Measurements from ENCODE around the gene FGF16.
"Not testable (repeated sequence)": the region's sequence is repeated elsewhere in the genome, so short reads cannot be mapped to it uniquely, and the experiment has no call there.

The FGF16 gene

DNA sequence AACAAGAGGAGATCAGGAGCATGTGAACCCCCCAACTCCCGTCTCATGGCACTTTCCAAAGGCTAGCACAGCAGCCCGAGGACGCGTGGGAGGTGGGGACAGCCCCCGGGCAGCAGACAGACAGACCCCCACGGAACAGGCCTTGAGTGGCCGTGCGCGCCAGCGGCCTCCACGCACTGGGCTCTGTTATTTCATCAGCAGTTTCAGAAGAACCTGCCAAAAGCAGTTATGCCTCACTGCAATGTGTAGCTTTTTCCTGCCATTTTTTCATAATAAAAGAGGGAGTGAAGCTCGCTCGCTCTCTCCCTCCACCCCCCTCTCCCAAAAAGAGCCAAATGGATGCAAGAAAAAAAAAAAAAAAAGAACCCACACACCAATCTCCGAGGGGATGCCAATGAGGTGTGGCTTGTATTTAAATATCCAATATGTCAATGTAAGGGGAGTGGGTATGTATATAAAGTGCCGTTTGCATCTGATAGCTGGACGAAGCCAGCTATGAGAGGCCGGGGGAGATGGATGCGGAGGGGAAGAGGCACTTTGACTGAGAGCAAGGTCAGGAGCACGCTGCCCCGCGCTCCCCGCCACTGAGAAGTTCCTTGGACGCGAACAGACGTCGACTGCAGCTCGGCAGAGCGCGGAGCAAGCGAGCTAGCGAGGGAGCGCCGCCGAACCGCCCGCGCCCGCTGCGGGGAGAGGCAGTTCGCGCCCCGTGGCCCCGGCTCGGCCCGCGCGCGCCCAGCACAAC, at the start of gene FGF16:
Gene FGF16, plus strand, starts transcription at position 482 of the 745 bp plus-strand sequence. CDS start 286 bp downstream, outside the sequence.
- DNase-seq, result no peak

DNA sequence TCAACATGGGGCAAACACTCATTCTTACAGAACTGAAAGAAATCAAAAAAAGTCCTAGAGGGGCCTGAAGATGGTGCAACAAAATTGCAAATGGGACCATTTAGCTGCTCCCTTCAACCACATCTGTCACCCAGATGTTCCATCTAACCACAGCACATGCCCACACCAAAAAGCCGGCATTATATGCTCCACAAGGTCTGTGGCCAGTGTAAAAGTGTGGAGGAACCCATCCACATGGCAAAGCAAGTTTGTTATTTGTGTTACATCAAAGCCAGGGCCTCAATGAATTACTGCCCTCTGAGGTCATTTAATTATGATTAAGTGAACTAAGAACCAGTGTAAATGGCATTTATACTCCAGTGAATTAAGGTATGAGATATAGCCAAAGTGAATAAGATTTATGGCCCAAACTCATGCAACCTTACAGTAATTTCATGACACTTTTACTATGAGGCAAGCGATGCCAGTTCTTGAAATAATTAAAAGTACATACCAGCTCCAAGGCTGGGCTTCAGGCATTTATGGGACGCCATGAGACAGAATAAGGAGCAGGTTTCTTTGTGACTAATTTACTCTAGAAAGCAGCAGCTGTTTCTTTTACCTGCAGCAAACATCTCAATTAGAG, 48.7 kb upstream of the FGF16 start:
- no peak for DNase-seq

DNA sequence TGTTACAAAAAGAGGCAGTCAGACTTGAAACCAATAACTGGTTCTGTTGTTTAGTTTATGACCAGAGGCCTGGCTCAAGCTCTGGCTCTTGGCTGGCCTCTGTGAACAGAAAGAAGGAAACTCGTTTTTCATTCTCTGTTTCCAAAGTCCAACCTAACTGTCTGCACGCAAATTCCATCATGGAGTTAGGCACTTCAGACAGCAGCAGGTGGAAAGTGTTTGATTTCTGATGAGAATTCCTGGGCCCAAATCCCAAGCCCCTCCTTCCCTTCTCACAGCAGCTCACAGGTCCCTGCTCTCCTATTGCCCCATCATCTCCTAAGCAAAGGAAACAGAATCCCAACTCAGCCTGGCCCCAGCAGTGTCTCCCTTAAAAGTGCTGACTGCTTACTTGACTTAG, 42.8 kb upstream of the FGF16 start:
- DNase-seq, result no peak

DNA sequence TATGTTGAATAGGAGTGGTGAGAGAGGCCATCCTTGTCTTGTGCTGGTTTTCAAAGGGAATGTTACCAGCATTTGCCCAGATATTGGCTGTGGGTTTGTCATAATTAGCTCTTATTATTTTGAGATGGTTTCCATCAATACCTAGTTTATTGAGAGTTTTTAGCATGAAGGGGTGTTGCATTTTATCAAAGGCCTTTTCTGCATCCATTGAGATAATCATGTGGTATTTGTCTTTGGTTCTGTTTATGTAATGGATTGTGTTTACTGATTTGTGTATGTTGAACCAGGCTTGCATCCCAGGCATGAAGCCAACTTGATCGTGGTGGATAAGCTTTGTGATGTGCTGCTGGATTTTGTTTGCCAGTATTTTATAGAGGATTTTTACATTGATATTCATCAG, 39.4 kb upstream of the FGF16 start:
- not testable (repeated sequence) for DNase-seq

DNA sequence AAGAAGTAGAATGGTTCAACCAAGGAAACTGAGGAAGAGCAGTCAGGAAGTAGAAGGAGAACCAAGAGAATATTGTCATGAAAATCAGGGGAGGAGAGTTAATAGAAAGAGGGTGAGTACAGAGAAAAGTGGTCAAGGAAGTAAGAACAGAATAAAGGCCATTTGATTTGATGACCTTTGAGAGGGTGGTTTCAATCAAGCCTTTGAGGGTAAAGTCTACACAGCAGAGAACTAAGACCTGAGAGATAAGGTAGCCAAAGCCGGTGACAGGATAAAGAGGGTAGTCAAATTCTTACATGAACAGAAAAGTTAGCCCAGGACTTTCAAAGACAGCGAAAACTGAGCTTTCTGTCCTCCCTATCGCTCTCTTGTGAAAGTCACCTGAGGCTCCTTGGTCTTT, 34.6 kb upstream of the FGF16 start:
- DNase-seq, result no peak

DNA sequence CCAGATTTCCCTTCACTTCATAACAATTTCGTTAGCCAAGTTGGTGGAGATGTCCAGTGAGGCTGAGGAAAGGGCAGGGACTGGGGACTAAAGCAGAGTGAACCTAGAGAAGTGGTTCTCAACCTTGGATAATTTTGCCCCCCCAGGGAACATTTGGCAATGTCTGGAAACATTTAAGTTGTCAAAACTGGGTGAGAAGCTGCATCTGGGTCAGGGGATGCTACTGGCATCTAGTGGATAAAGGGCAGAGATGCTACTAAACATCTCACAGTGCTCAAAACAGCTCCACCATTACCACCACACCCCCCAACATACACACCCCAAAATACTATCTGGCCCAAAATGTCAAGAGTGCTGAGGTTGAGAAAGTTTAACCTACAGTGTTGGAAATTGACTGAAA, 32.0 kb upstream of the FGF16 start:
- no peak for DNase-seq

DNA sequence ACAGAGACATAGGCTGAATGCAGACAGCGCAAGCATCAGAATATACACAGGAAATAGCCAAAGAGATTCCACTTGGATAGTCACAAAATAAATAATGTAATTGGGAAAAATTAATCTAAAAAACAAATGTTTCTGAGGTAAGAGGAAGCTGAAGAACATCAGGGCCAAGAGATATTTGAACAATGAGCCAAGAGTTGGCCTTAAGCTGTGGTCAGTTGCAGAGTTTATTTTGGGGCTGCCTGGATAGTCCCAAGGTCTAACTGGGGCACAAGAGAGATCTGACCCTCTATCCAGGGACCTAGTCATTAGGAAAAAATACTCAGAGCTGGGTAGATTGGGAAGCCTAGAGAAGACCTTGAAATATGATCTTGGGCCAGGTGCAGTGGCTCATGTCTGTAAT, 31.3 kb upstream of the FGF16 start:
- no peak for DNase-seq

DNA sequence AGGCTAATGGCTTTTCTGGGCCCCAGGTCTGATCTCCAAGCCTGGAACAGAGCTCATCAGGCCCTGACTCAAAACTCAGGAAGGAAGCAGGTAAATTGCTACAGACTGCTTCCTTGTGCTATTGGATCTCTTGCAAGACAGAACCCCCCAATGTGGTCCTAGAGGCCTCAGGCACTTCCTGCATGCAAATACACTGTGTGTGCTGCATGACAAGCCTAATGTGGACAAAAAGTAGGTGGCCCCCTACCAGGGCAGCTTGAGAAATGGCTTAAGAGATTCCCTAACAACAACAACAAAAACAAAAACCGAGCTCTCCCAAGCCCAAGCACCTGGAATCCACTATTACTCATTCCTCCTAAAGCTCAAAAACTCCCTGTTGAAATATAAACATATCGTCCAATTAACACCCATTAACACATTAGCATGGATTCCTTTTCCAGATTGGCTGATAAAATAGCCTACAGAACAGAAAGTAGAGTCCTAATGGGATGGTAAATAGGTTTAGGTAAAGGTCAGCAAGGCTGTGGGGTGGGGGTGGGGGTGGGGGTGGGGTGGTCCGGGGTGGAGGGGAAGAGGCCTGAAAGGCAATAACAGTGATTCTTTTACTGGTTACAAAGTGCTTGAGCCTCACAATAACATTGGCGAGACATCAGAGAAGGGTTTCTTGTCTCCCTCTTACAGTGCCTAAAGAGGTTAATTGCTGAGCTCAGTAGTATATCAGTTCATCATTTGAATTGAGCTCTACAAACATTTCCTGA, 24.1 kb upstream of the FGF16 start:
- DNase-seq, result no peak

DNA sequence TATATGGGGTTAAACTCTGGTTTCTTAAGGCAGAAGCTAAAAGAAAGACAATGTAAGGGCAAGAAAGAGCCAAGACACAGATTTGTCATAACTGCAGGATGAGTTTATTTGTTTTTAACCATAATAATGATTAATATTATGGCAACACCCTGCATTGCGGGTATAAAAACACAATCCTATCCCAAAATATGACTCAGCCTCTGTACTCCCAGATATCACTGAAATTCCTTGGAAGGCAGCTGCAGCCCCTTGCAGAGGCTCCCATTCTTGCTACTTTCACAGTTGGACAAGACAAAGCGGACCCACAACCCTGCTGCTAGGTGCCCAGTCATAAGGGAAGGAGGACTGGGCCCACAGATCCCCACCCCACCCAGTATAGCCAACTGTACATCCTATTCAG, 20.4 kb upstream of the FGF16 start:
- DNase-seq, result no peak

DNA sequence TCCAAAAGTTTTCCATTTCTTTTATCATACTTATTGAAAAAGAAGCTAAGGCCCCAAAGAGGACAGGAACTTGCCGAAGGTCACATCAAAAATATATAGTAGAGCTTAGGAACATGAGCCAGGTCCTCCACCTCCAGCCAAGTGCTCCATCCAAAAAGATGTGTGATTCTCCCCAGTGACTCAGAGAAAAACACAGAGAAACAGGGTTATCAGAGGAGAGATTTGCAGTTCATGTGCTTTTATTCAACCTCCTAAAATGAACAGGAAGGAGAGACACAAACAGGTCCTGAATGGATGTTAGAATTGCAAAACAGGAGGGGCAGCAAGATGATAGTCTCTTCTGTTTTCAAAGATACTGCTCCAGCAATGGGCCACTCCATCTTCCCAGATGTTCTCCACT, 19.6 kb upstream of the FGF16 start:
- no peak for DNase-seq

DNA sequence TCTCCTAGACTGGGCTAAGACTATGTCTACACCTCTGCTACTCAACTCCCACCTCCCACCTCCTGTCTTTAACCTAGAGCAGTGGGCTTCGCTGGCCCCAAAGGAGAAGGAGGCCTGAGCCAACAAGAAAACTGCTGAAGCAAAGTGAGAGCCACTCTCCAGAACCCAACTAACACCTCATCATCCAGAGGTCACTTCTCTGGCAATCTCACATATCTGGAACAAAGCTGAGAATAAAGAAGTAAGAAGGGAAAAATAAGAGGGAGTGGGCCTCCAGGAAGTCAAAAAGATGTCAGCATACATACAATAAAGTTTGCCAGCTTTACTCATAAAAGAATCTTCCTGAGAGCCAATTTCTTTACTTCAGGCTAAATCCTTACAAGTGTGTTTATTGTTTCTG, 18.6 kb upstream of the FGF16 start:
- DNase-seq, result no peak

DNA sequence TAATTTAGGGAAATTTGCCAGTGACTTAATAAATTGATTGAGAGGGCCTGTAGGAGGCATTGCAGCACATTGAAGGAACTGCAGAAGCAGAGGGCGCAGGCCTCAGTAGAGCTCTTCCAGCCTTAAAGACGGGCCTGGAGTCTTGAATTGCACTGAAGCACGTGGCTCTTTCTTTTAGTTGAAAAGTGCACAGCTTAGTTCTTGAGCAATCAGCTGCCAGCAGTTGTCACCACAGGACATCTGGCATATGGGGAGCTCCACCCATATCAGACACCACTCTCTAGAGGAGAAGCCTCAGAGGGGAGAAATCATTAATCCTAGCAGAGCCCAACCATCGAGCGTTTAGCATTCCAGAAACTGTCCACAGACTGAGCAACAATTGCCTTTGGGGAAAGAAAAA, 16.0 kb upstream of the FGF16 start:
- DNase-seq, result no peak

DNA sequence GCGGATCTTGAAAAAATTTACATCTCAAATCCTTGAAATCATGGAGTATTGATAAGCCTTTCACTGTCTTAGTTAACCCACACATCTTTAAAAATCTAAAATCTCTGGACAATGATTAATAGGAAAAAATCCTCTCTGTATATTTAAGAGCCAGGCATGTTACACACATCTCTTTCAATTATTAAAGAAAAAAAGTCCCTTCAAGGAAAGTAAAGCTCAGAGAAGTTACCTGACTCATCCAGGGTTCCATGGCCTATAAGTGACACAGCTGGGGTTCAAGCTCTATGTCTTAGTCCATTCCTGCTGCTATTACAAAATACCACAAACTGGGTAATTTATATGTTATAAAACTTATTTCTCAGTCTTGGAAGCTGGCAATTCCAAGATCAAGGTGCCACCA, 14.2 kb upstream of the FGF16 start:
- DNase-seq, result no peak

DNA sequence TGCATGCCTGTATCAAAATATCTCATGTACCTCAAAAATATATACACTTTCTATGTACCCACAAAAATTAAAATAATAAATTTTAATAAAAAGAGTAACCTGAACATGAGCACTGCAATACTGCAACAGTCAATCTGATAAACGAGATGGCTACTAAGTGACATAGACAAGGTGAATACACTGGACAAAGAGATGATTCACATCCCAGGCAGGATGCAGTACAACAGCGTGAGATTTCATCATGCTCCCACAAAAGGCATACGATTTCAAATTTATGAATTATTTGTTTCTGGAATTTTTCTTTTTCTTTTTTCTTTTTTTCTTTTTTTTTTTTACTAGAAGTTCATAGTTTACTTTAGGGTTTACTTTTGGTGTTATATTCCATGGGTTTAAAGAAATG, 12.2 kb upstream of the FGF16 start:
- DNase-seq, result no peak

DNA sequence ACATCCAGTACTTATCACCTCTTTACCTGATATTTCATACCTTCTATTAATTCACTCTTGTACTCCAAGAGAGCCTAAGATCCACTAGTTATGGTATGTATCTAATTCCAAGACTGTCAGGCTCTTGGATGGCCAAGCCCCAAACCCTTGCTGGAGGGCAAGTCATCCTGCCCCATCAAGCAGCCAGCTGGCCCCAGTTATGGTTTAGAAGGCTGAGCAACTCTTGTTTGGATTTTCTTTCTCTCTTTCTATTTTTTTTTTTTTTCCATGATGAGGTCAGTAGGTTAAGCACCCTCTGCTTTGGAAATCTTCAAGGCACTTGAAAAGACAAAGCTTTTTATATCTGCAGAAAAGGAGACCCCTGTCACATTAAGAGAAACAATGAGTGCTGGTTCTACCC, 10.9 kb upstream of the FGF16 start:
- DNase-seq, result no peak

DNA sequence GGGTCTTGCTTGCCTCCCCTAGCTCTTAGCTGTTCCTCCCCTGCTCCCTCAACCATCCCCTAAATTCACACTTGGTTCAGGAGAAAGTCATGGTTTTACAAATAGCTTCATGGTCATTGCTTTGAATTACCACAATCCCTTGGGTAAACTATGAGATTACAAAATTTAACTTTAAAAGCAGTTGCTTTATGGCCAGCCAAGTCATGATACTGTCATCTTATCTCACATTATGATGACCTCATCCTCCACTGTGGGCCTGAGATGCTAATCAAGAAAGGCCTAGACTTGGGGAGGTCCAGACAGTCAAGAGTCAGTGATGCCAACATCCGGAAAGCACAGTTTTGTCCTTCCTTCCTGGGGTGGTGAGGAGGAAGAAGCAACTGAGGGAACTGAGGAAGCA, 10.5 kb upstream of the FGF16 start:
- no peak for DNase-seq

DNA sequence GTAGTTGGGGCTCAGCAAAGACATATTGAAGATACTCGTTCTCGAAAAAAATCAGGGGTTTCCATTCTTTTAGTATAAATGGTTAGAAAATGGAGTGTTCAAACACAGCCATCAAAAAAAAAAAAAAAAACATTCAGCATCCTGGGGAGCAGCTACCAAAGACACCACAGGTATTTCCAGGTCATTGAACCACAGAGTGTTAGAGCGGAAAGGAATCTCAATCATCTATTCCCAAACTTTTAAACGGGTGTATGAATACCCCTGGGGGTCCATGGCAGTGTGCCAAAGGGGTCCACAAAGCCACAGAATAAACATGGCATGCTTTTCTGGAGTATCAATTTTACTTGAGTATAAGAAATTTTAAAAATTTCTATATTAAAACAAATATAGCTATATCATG, 6.9 kb upstream of the FGF16 start:
- DNase-seq, result no peak

DNA sequence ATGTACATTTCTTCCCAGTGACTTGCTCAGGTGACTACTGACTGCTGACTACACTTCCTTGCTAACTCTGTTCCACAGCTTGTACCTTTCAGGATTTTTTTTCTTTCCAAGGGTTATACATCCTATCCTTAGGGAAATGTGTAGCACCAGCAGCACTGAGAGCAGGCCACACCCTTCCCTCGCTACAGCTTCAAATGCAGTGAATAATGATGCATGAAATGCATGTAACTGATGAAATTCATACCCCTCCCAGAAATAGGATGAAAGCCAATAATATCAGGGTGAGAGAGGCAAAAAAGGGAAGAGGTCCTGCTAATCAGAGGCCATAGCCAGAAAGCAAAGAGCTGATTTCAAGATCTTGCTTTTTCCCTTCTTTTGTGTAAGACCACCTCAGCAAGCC, 6.2 kb upstream of the FGF16 start:
- DNase-seq, result no peak

DNA sequence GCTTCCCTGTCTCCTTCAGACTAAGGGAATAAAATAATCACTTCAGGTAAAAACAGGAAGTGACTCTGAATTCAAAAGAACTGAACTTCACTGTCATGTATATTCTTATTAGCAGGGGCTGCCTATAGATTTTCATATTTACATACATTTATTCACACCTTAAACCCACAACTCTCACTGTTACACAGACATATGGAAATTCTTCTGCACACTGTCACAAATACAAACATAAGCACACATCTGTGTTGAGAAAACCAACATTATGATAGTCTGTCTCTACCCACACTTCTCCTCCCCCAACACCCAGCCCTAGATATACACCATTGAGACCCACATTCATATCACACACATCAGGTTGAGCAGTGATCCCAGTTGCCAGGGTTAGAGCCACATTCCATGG, 5.7 kb upstream of the FGF16 start:
- no peak for DNase-seq

DNA sequence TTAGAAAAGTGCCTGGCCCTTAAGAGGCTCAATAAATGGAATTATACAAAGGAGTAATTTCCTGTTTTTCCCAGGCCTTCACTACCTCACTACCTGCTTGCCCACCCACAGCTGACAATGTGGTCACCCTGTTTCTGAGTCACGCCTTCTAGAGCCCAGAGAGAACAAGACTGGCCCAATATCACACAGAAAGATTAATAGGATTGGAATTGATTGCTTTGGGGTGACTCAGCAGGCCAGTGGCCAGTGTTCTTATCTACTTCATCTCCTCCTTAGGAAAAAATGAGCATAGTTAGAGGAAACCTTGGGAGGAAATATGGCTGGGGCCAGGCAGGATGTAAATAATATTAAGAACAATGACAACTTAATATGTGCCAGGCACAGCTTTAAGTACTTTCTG, 4.5 kb upstream of the FGF16 start:
- no peak for DNase-seq

DNA sequence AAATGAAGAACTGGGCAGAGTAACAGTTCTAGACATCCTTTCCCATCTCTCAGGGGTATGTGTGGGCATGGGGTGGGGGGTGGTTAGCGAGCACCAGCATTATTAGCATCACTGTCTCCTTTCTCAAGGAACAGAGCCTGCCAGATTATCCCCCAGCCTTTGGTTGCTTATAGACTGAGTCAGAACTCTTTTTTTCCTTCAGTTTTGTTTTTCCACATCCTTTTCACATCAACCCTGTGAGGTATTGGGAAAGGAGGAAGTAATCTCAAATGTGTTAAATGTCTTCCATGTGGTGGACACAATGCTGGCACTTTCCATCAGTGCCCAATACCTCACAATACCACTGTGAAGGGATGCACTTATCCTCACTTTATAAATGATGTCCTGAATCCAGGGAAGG, 3.1 kb upstream of the FGF16 start:
- DNase-seq, result no peak

DNA sequence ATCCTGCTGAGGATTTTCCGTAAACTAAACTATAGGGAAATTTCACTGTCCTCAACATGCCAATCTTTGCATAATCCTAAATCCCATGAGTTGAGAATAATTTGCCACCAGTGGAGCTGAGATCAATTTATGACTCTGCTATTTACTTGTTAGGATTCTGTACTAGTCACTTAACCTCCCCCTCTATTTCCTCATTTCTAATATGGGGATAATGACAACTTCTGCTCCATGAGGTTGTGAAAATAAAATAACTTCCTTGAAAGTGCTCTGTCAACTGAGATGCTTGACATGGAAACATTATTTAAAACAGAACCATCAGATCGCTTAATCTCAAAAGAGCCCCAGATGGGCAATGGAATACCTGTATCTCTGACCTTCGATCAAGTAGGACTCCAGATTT, 2.6 kb upstream of the FGF16 start:
- no peak for DNase-seq

DNA sequence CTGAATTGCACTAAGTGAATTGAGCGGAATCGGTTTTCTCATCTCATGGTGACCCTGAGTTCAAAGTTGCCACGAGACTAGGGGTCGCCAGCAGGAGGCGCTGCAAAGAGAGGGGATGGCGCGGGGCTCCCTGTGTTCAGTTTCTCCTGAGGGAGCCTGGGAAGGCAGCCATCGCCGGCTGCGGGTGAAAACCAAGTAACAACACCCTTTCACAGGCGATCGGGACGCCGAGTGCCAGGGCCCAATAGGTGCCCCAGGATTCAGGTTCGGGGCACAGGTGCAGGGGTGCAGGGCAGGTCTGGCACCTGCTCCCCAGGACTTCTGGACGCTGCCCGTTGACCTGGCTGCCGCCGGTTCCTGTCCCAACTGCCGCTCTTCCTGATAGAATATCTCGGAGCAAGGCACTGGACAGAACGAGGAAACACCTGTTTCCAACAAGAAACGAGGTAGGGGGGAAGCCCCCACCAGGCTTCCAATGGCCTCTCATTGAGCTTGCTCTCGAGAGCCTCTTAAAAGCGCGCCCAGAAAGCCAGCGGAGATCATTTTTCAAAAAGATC, 1.1 kb upstream of the FGF16 start:
- no peak for DNase-seq

All from hippocampal formation (tissue), 2 donors.